Breast epithelium (tissue), 3 donors: ENCODE measurements around the gene PGM5.
"Not testable (repeated sequence)": the region's sequence is repeated elsewhere in the genome, so short reads cannot be mapped to it uniquely, and the experiment has no call there.

ENCODE experiments used
- POLR2A ChIP-seq: fragments of 450-650 bp; IDR thresholded peaks from one replicate; pipeline ENCODE4 v1.6.1; 2016; ENCODE audit warnings: antibody characterized with exemption, mild to moderate bottlenecking, moderate library complexity
- TF ChIP-seq, protein P1 (sequence below), 3 donors: fragments of 450-650 bp; IDR thresholded peaks; one replicate each; pipeline ENCODE4 v1.5.1; 2016 to 2017; ENCODE audit warnings: antibody characterized with exemption in 3 of 3, mild to moderate bottlenecking in 3 of 3, moderate library complexity in 3 of 3

DNA sequence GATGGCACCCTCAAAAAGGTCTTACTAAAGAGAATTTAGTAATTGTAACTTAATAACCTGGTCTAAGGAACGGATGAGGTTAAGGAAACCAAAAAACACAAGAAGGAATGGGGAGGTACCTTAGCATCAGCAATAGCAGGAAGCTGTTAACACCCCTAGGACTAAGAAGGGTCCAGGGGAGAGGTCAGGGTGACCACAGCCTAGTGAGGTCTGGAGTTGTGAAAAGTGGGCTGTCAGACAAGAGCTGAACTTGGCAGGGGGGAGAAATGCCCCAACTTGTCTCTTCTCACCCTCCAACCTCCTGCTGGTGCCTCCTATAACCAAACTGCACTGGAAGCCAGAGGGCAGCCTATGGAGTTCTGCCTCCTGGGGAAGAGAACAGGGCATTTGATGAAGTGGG lies 41.9 kb downstream of the PGM5 start:
- TF ChIP-seq, protein P1, sequence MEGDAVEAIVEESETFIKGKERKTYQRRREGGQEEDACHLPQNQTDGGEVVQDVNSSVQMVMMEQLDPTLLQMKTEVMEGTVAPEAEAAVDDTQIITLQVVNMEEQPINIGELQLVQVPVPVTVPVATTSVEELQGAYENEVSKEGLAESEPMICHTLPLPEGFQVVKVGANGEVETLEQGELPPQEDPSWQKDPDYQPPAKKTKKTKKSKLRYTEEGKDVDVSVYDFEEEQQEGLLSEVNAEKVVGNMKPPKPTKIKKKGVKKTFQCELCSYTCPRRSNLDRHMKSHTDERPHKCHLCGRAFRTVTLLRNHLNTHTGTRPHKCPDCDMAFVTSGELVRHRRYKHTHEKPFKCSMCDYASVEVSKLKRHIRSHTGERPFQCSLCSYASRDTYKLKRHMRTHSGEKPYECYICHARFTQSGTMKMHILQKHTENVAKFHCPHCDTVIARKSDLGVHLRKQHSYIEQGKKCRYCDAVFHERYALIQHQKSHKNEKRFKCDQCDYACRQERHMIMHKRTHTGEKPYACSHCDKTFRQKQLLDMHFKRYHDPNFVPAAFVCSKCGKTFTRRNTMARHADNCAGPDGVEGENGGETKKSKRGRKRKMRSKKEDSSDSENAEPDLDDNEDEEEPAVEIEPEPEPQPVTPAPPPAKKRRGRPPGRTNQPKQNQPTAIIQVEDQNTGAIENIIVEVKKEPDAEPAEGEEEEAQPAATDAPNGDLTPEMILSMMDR (IDR thresholded peaks at IDR 0.05) = not testable (repeated sequence)
- not testable (repeated sequence) for TF ChIP-seq POLR2A
